ENCODE measurements around the gene ABHD15.

ABHD15 gene

DNA sequence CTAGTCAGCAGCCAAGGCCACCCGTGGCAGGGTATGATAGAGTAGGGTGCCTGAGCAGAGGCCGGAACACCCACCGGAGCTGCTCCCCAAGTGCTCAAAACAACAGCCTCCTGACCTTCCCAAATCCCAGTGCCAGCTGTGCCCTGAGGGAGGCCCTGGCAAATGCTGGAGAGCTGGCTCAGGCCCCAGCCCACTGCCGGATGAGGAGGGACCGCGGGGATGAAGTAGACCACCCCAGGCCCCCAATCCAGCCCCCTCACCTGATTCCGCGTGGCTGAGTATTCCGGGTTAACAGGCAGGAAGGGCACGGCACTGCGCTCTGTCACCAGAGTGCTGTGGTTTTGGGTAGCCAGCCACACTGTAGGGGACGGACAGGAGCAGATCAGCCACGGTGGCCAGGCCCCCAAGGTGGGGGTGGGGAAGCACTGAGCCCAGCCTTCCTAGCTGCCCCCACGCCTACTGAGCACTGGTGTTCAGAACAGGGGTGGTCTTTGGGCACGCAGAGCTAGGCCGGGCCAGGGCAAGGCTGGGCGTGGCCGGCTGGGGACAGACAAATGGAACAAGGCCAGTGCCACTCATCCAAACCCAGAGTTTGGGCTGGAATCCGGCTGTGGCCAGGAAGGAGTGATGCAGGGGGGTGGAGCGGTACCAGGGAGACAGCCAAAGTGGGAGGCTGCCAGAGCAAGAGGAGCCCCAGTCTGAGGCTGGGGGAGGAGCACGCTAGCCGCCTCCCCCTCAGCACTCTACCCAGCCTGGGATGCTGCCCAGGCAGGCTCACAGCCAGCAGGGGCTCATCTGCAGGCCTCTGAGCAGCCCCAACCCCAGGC, 10.8 kb upstream of the ABHD15 start:
- no peak for TF ChIP-seq CTCF (conservative IDR thresholded peaks at IDR 0.05; ENCODE audit: low read depth)
- ChIA-PET CTCF (interaction anchor here (1.1 to 2.0 kb wide), 2 partner anchors 14 to 23 kb away, joined by 3 to 8 read pairs; no protein-coding TSS in a partner anchor), POLR2A (ENCODE audit: low non-redundant PET) (no interaction called here)
- H3K27ac ChIP-seq: peak overlapping the region; percentile 99
- DNase-seq (ENCODE audit: low spot score): no peak

GRCh38 chr17:29577001-29577370, 10.1 kb upstream of the ABHD15 start:
- H3K27ac ChIP-seq: peak overlapping the region; percentile 99
- no peak for DNase-seq (ENCODE audit: low spot score)
- POLR2A ChIA-PET (ENCODE audit: low non-redundant PET): no interaction called here
- no peak for TF ChIP-seq CTCF (conservative IDR thresholded peaks at IDR 0.05; ENCODE audit: low read depth)
- CTCF ChIA-PET: interaction anchor here (0.9 to 2.0 kb wide), 3 partner anchors 14 to 23 kb away, joined by 3 to 8 read pairs (median 5); no protein-coding TSS in a partner anchor

GRCh38 chr17:29576214-29577000, 9.6 kb upstream of the ABHD15 start:
- POLR2A ChIA-PET (ENCODE audit: low non-redundant PET): no interaction called here
- no peak for DNase-seq (ENCODE audit: low spot score)
- CTCF ChIA-PET: interaction anchor here (0.6 to 2.0 kb wide), 4 partner anchors 15 to 510 kb away, joined by 3 to 8 read pairs (median 6); no protein-coding TSS in a partner anchor
- no peak for TF ChIP-seq CTCF (conservative IDR thresholded peaks at IDR 0.05; ENCODE audit: low read depth)
- peak overlapping the region; percentile 99 for H3K27ac ChIP-seq

DNA sequence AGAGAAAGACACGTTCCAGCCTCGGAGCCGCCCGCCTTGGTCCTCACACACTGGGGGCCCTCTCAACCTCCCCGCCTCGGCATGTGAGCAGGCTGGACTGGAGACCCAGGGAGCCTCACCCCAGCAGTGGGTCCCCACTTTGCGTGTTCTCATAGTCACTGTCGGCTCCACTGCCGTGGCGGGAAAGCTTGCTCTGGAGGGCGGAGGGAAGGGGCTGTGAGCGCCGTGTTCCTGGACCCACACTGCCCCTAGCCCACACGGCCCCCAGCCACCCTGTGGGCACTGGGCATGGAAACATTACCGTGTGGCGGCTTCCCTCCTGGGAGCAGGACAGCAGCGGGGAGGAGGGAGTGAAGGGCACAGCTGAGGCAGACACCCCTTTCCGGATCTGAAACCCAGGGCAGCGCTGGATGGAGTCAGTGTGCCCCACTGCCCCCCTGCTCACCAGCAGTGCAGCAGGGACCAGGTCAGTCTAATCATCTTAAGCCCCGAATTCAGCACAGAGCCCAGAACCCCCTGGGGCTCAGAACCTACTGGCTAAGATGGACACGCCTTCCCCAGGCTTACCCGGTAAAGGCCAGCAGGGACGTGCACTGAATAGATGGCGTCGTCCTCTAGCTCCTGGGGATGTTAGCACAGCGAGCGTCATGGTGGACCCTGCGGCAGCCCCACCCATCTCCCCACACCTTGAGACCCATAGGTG, 8.8 kb upstream of the ABHD15 start:
- TF ChIP-seq CTCF (conservative IDR thresholded peaks at IDR 0.05; ENCODE audit: low read depth): no peak
- POLR2A ChIA-PET (ENCODE audit: low non-redundant PET): no interaction called here
- DNase-seq (ENCODE audit: low spot score): no peak
- peak overlapping the region; percentile 99 for H3K27ac ChIP-seq
- CTCF ChIA-PET: interaction anchor here (0.6 to 2.0 kb wide), 3 partner anchors 16 to 19 kb away, joined by 5 to 8 read pairs (median 6); no protein-coding TSS in a partner anchor

- H3K27ac ChIP-seq: peak overlapping the region; percentile 99
- POLR2A ChIA-PET (ENCODE audit: low non-redundant PET): no interaction called here
- DNase-seq (ENCODE audit: low spot score): no peak
- TF ChIP-seq CTCF (conservative IDR thresholded peaks at IDR 0.05; ENCODE audit: low read depth): no peak
- CTCF ChIA-PET: interaction anchor here (0.6 to 1.3 kb wide), 2 partner anchors 17 kb away, joined by 6 to 8 read pairs; no protein-coding TSS in a partner anchor
Measured at GRCh38 chr17:29574732-29575510, 8.1 kb upstream of the ABHD15 start.
